Skin of body (tissue), 3 donors: ENCODE results near the gene ZBTB44. TPM values are rescaled to one million over a fixed set of nuclear protein-coding genes. Genes with fewer than 3 reads are reported as not detected.

Experiments used
- DNase-seq: peaks from one replicate; lab custom pipeline; 2025; lab: John Stamatoyannopoulos, UW
- small RNA-seq: library from RNA; depleted of rRNA; stranded (forward); fragments of <200 nt; gene quantifications from one replicate; pipeline ENCODE3, GENCODE V24; 2014; ENCODE audit warnings: low replicate concordance
- total RNA-seq: library from RNA; depleted of rRNA; stranded (reverse); fragments of >200 nt; gene quantifications from one replicate; pipeline ENCODE4 v1.2.3, GENCODE V29; 2014

Gene ZBTB44
- total RNA-seq, 1 donor from 2014 or later: 49.4 TPM

GRCh38 chr11:130177782-130178181 is 136.9 kb downstream of the ZBTB44 start:
- no peak for DNase-seq

Small RNA genes within 50 kb of the gene (small RNA-seq; reads per million reads assigned to genes)
- gene RN7SL778P: not detected

Other genes with a start within 250 kb of the ZBTB44 start
- 186 TPM for gene APLP2, start 245.0 kb downstream of the ZBTB44 start, total RNA-seq
- 18.3 TPM for gene ST14, start 155.1 kb downstream of the ZBTB44 start, total RNA-seq
- 1.8 TPM for gene ADAMTS8, start 113.7 kb upstream of the ZBTB44 start, total RNA-seq
- gene ADAMTS15, start 133.7 kb upstream of the ZBTB44 start, total RNA-seq: 20.0 TPM